BLaER1 treated with 17β-estradiol and CSF1 and Interleukin-3, amounts not matched to agents 10 nM and 100 nM (cell line): ENCODE results near the gene BRD4.

Experiments used
- H3K27ac ChIP-seq, 11 experiments: shearing (Covaris generic); formaldehyde crosslinking; 2 replicates each; pipeline ENCODE4 v1.8.1; 2022
- H3K27me3 ChIP-seq, 11 experiments: shearing (Covaris generic); formaldehyde crosslinking; 2 replicates each; pipeline ENCODE4 v1.8.1; 2022
- H3K36me3 ChIP-seq, 11 experiments: shearing (Covaris generic); formaldehyde crosslinking; 2 replicates each; pipeline ENCODE4 v1.8.1; 2022
- H3K4me1 ChIP-seq, 10 experiments: shearing (Covaris generic); formaldehyde crosslinking; 2 replicates each; pipeline ENCODE4 v1.8.1; 2022
- H3K4me2 ChIP-seq, 11 experiments: shearing (Covaris generic); formaldehyde crosslinking; 2 replicates each; pipeline ENCODE4 v1.8.1; 2022
- H3K4me3 ChIP-seq, 10 experiments: shearing (Covaris generic); formaldehyde crosslinking; 2 replicates each; pipeline ENCODE4 v1.8.1; 2022
- H3K9ac ChIP-seq, 11 experiments: shearing (Covaris generic); formaldehyde crosslinking; 2 replicates each; pipeline ENCODE4 v1.8.1; 2022
- H3K9me3 ChIP-seq, 11 experiments: shearing (Covaris generic); formaldehyde crosslinking; replicated peaks in 1 of 11; 2 replicates each; pipeline ENCODE4 v1.8.1; 2022
- H4K20me1 ChIP-seq, 11 experiments: shearing (Covaris generic); formaldehyde crosslinking; 2 replicates each; pipeline ENCODE4 v1.8.1; 2022
- Cebpa-rat ChIP-seq, 11 experiments: shearing (Covaris generic); IDR thresholded peaks; 2 replicates each; pipeline ENCODE4 v1.8.1; 2022

The BRD4 gene

DNA sequence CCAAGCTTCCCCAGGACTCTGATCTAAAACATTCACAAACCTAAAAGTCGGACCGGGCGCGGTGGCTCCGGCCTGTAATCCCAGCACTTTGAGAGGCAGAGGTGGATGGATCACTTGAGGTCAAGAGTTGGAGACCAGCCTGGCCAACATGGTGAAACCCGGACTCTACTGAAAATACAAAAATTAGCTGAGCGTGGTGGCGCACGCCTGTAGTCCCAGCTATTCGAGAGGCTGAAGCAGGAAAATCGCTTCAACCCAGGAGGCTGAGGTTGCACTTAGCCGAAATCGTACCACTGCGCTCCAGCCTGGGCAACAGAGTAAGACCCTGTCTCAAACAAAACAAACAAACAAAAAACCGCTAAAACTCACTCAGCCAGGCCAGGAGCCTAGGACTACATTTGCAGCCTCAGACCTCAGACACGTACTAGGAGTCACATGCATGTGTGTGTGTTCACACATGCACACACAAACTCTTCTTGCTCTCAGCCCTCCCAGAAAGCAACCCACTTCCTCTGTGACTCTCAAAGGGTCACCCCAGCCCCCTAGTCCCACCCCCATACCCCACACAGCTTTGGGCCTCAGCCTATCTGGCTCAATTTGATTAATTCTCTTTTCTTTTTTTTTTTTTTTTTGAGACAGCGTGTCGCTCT lies 130.8 kb downstream of the BRD4 start:
- H3K36me3 ChIP-seq: peaks cover 0 to 5% (median 0%) of the 10 kb centered on the region in 11 experiments; a peak in 3 of 22 replicates
- H3K9ac ChIP-seq: peak overlapping the region in 7 of 11 experiments; percentile 59 to 95 (median 88); a peak in 10 of 22 replicates
- H3K27ac ChIP-seq: peak overlapping the region in 7 of 11 experiments; percentile 4 to 92 (median 42); a peak in 10 of 22 replicates
- H3K9me3 ChIP-seq: no peaks in the 10 kb centered on the region
- H3K4me3 ChIP-seq: peak overlapping the region; percentile 83 to 97 (median 88)
- H3K27me3 ChIP-seq: no peaks in the 10 kb centered on the region
- TF ChIP-seq Cebpa-rat (IDR thresholded peaks at IDR 0.05): no peak
- H3K4me2 ChIP-seq: peak overlapping the region; percentile 73 to 99 (median 95)
- peaks cover 20 to 46% (median 42%) of the 10 kb centered on the region in 10 experiments for H3K4me1 ChIP-seq
- peaks cover 0 to 25% (median 13%) of the 10 kb centered on the region in 11 experiments; a peak in 13 of 22 replicates for H4K20me1 ChIP-seq

DNA sequence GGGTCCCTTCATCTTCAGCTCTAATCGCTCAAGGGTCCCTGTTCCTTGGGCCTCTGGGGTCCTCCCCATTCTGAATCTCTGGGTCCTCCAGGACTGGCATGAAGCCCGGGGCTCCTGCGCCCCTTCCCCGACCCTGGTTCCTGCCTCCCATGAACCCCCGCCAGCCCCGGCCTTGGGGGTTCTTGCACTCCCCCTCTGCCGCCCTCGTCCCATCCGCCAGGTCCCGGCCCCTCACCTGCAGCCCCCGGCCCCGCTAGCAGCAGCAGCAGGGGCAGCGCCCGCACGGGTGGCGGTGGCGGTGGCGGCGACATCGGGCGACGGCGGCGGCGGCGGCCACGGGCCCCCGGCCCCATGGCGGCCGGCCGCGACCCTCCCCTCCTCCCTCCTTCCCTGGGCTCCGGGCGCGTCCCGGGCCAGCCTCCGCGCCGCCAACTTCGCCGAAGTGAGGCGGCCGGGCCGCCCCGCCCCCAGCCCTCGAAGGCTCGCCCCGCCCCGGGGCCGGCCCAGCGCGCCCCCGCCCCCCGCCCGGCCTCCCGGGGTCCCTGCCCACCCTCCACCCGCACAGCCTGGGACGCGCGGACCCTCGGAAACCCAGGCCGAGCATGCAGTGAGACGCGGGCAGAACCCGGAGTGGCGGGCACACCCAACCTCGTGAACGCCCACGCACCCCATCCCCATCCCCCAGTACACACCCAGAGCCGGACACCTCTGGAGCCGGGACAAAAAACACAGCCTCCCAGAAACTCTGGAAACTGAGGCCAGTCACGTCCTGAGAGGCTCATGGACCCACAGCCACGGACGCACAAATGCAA lies 131.6 kb downstream of the BRD4 start, which contains the start of gene NOTCH3:
Gene NOTCH3 (minus strand): TSS at position 443 of the 812 bp plus-strand sequence. CDS start 90 bp downstream, at position 353.
- Histone ChIP-seq H3K4me2 (peak within 1 kb of the TSS; percentile 86 to 99 (median 97)), H3K9ac (peak within 1 kb of the TSS; percentile 82 to 95 (median 88)), H3K4me3 (peak within 1 kb of the TSS; percentile 83 to 97 (median 88))

DNA sequence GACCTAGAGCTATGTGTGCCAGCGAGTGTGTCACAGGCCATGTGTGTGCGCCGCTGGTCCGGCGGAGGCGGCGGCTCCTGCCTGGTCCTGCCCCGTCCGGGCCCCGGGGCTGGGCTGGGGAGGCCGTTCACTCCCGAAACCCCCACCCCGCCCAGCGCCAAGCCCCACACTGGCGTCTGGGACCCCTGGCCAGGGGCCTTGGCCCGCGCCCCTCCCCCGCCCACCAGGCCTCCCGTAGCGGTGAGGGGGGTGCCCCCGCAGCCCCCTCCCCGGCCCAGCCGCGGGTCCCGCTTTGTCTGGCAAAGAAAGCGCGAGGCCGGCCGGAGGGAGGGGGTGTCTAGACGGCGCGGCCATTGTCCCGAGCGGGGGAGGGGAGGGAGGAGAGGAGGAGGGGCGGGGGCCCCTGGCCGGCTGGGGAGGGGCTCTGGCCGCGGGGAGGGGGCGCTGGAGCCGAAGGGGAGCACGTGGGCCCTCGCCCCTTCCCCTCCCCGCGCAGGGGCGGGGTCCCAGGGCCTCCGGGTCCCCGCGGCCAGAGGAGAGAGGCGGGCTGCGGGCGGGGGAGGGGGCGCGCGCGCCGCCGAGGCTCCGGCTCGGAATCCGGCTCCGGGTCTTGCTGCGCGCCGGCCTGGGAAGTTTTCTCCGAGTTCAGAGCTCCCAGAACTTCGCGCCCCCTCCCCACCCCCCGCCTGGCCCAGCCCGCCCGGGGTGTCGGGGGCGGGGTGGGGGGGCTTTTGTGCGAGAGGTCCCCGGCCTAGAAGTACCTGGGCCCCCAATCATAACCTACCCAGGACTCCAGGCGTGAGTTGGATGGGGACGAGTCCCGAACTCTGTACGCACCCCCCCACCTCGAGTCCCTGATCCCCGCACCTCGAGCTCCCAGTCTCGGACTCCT lies 132.4 kb downstream of the BRD4 start:
- peaks cover 0 to 6% (median 0%) of the 10 kb centered on the region in 11 experiments; a peak in 3 of 22 replicates for H3K36me3 ChIP-seq
- H3K27me3 ChIP-seq: no peaks in the 10 kb centered on the region
- H3K4me2 ChIP-seq: peak overlapping the region; percentile 86 to 99 (median 97)
- H3K4me1 ChIP-seq: peaks cover 30 to 58% (median 54%) of the 10 kb centered on the region in 10 experiments
- peaks cover 0 to 33% (median 21%) of the 10 kb centered on the region in 11 experiments; a peak in 17 of 22 replicates for H4K20me1 ChIP-seq
- H3K9ac ChIP-seq: peak overlapping the region; percentile 82 to 95 (median 88)
- no peak for TF ChIP-seq Cebpa-rat (IDR thresholded peaks at IDR 0.05)
- peak overlapping the region; percentile 51 to 92 (median 85) for H3K27ac ChIP-seq
- H3K4me3 ChIP-seq: peak overlapping the region; percentile 83 to 97 (median 88)
- H3K9me3 ChIP-seq: no peaks in the 10 kb centered on the region

More for the DNA sequence above, 131.6 kb downstream of the BRD4 start, which contains the start of gene NOTCH3:
- no peaks in the 10 kb centered on the region for H3K9me3 ChIP-seq
- peaks cover 0 to 6% (median 0%) of the 10 kb centered on the region in 11 experiments; a peak in 3 of 22 replicates for H3K36me3 ChIP-seq
- TF ChIP-seq Cebpa-rat (IDR thresholded peaks at IDR 0.05): no peak
- H3K27me3 ChIP-seq: no peaks in the 10 kb centered on the region
- peaks cover 0 to 30% (median 18%) of the 10 kb centered on the region in 11 experiments; a peak in 13 of 22 replicates for H4K20me1 ChIP-seq
- peaks cover 27 to 52% (median 49%) of the 10 kb centered on the region in 10 experiments for H3K4me1 ChIP-seq
- peak within 1 kb of the TSS; percentile 51 to 92 (median 85) for H3K27ac ChIP-seq

DNA sequence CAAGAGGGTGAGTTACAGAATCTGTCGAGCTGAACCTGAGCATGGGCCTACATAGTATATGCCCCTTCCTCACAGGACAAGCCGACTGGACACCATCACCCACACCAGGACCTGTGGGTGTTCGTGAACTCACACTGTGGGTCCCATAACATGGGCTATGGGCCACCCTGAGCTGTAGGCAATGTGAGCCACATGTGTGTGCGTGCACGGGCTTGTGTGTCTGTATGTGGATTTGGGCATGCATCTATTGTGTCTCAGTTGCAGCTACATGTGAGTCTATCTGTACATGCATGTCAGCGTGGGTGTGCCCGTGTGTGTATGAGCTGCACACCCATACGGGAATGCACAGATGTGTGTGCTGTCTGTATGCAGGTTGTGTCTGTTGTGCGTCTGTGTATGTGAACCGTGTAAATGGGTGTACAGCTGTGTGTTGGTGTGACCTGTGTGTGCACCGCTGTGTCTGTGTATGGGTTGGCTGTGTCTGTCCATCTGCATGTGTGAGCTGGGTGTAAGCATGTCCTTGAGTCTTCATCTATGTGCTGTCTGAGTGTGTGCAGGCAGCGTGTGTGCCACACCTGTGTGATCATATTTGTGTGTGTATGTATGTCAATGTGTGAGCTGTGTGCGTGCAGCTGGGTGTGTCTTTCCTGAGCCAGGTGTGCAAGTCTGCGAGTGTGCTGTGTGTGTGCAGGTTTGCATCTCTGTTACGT lies 133.2 kb downstream of the BRD4 start:
- H3K9ac ChIP-seq: peak overlapping the region in 10 of 11 experiments; percentile 82 to 95 (median 88); a peak in 16 of 22 replicates
- H3K27me3 ChIP-seq: no peaks in the 10 kb centered on the region
- H3K36me3 ChIP-seq: peaks cover 0 to 10% (median 0%) of the 10 kb centered on the region in 11 experiments; a peak in 3 of 22 replicates
- H3K4me3 ChIP-seq: peak overlapping the region; percentile 83 to 97 (median 88)
- peak overlapping the region in 8 of 11 experiments; percentile 81 to 92 (median 85); a peak in 15 of 22 replicates for H3K27ac ChIP-seq
- peaks cover 38 to 66% (median 62%) of the 10 kb centered on the region in 10 experiments for H3K4me1 ChIP-seq
- no peaks in the 10 kb centered on the region for H3K9me3 ChIP-seq
- no peak for TF ChIP-seq Cebpa-rat (IDR thresholded peaks at IDR 0.05)
- peak overlapping the region; percentile 86 to 99 (median 96) for H3K4me2 ChIP-seq
- peaks cover 0 to 38% (median 28%) of the 10 kb centered on the region in 11 experiments; a peak in 17 of 22 replicates for H4K20me1 ChIP-seq

DNA sequence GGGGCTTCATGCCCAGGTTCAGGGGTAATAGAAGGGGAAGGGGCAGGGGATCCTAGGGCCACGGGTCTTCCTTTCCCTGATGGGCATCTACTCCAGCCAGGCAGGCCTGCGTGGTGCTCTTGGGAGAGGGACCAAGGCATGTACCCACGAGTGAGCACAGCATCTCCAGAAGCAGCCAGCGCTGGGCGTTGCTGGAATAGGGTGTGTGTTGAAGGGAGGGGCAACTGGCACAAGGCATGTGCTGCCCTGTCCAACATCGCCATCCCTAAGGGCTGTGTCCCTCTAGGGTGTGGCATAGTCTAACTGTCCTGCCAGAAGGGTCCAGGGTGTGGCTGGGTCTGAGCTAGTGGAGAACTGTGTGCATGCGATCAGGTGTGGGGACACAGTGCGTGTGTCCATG lies 134.4 kb downstream of the BRD4 start:
- H3K4me1 ChIP-seq: peaks cover 39 to 69% (median 66%) of the 10 kb centered on the region in 10 experiments
- H3K36me3 ChIP-seq: peaks cover 5 to 20% (median 10%) of the 10 kb centered on the region in 11 experiments; a peak in 18 of 22 replicates
- no peaks in the 10 kb centered on the region for H3K27me3 ChIP-seq
- H3K4me3 ChIP-seq: peak overlapping the region in 4 of 10 experiments; percentile 10 to 43 (median 34); a peak in 4 of 20 replicates
- no peak for TF ChIP-seq Cebpa-rat (IDR thresholded peaks at IDR 0.05)
- H4K20me1 ChIP-seq: peaks cover 0 to 49% (median 30%) of the 10 kb centered on the region in 11 experiments; a peak in 17 of 22 replicates
- H3K9ac ChIP-seq: peak overlapping the region in 8 of 11 experiments; percentile 16 to 95 (median 62); a peak in 13 of 22 replicates
- peak overlapping the region in 8 of 11 experiments; percentile 61 to 92 (median 77); a peak in 16 of 22 replicates for H3K27ac ChIP-seq
- no peaks in the 10 kb centered on the region for H3K9me3 ChIP-seq
- H3K4me2 ChIP-seq: peak overlapping the region; percentile 60 to 99 (median 95); a peak in 21 of 22 replicates

DNA sequence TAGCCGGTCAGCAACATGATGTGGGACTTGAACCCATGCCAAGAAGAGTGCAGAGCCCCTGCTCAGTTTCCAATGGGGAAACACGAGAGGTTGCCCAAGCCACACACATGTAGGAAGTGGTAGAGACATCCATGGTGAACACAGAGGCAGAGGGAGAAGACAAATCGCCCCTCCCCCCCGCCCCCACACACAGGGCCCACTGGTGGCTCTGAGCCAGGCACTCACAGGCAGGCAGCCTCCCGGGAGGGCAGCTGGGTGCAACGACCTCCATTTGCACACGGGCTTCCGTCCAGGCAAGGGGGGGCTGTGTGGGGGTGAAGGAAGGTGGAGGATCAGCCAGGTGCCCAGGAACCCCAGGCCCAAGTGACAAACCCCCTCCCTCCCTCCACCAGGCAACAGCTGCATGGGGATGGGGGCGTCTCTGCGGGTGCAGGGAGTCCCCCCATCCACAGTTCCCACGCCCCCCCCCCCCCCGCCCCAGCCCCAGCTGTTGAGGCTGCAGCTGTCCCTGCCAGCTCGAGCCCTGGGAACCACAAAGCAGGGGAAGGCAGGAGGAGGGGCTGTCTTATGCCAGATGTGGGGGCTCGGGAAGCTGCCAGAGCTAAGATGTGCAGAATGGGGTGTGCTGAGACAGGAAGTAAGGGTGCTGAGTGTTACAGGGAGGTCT lies 134.9 kb downstream of the BRD4 start:
- Histone ChIP-seq H3K27me3 (no peaks in the 10 kb centered on the region), H3K9ac (peak overlapping the region in 8 of 11 experiments; percentile 16 to 95 (median 62); a peak in 13 of 22 replicates), H4K20me1 (peaks cover 0 to 53% (median 31%) of the 10 kb centered on the region in 11 experiments; a peak in 17 of 22 replicates), H3K4me1 (peaks cover 39 to 68% (median 66%) of the 10 kb centered on the region in 10 experiments), H3K4me3 (peak overlapping the region in 3 of 10 experiments; percentile 10 to 36 (median 35); a peak in 3 of 20 replicates), H3K4me2 (peak overlapping the region; percentile 60 to 99 (median 95)), H3K27ac (peak overlapping the region in 8 of 11 experiments; percentile 61 to 92 (median 77); a peak in 16 of 22 replicates), H3K36me3 (peaks cover 9 to 25% (median 16%) of the 10 kb centered on the region in 11 experiments), H3K9me3 (no peaks in the 10 kb centered on the region)
- peak in 3 of 11 experiments; percentile 17 to 76 (median 69); a peak in 3 of 22 replicates for TF ChIP-seq Cebpa-rat (IDR thresholded peaks at IDR 0.05)
